NCI-H2196 (cell line): ENCODE measurements around the gene HECA.
A peak's percentile ranks its signal among the peaks of the same experiment; 100 is the strongest.
"Not testable (repeated sequence)": the region's sequence is repeated elsewhere in the genome, so short reads cannot be mapped to it uniquely, and the experiment has no call there.

Experiments used
- DNase-seq: peaks from one replicate; lab custom pipeline; 2025; ENCODE audit not compliant: unreplicated experiment; lab: John Stamatoyannopoulos, UW

HECA gene

GRCh38 chr6:139201378-139201777 lies 66.5 kb downstream of the HECA start:
- no peak for DNase-seq

- DNase-seq = no peak
Observed at GRCh38 chr6:139204978-139205377, 70.1 kb downstream of the HECA start.

- no peak for DNase-seq
Observed at GRCh38 chr6:139205843-139206242, 71.0 kb downstream of the HECA start.

- DNase-seq = not testable (repeated sequence)
Observed at GRCh38 chr6:139210766-139211165, 75.9 kb downstream of the HECA start.

- not testable (repeated sequence) for DNase-seq
Observed at GRCh38 chr6:139212460-139212859, 77.6 kb downstream of the HECA start.

GRCh38 chr6:139219271-139219729 lies 84.4 kb downstream of the HECA start:
- peak; percentile 83 for DNase-seq

GRCh38 chr6:139219746-139220145 lies 84.9 kb downstream of the HECA start:
- DNase-seq = no peak

GRCh38 chr6:139228387-139228786 lies 93.5 kb downstream of the HECA start:
- not testable (repeated sequence) for DNase-seq
